Spinal cord (tissue), 10 donors: Measurements from ENCODE around the gene ARFIP2. TPM values are rescaled to one million over a fixed set of nuclear protein-coding genes. Genes with fewer than 3 reads are reported as not detected.

Source experiments
- DNase-seq, 6 donors: peaks; one replicate each; pipeline versions ENCODE4 v3.0.0 to v3.0.0-alpha.2; 2013 to 2015; ENCODE audit warnings: low spot score in 6 of 6, low read depth in 4 of 6
- H3K27ac ChIP-seq: one replicate; pipeline ENCODE4 v1.5.1; 2013; ENCODE audit warnings: low read depth, low read length, control low read depth
- H3K27me3 ChIP-seq: one replicate; pipeline ENCODE4 v1.6.1; 2013; ENCODE audit warnings: low read length; ENCODE audit not compliant: control insufficient read depth, insufficient read depth
- H3K36me3 ChIP-seq: one replicate; pipeline ENCODE4 v1.6.1; 2013; ENCODE audit warnings: low read length; ENCODE audit not compliant: control insufficient read depth, insufficient read depth
- H3K4me1 ChIP-seq: one replicate; pipeline ENCODE4 v1.6.1; 2013; ENCODE audit warnings: low read length; ENCODE audit not compliant: control insufficient read depth, insufficient read depth
- H3K4me3 ChIP-seq: one replicate; pipeline ENCODE4 v1.5.1; 2013; ENCODE audit warnings: low read depth, low read length, control low read depth
- H3K9me3 ChIP-seq: one replicate; pipeline ENCODE4 v1.6.1; 2013; ENCODE audit warnings: low read length; ENCODE audit not compliant: control insufficient read depth, insufficient read depth
- WGBS: methylation state at CpG from one replicate; pipeline ENCODE4 v1.1.5; 2013; ENCODE audit warnings: missing lambda C conversion rate; ENCODE audit not compliant: insufficient coverage; 5-methylcytosine and 5-hydroxymethylcytosine counted together
- polyA plus RNA-seq, 2 donors: library from polyadenylated mRNA; unstranded; fragments of 120-200 nt; gene quantifications; one replicate each; pipeline ENCODE4 v1.2.1, GENCODE V29; 2013; ENCODE audit not compliant: insufficient read length in 2 of 2
- total RNA-seq, 2 donors: library from RNA; depleted of rRNA in 1 of 2; stranded (reverse); fragments of 120-200 nt in 1 of 2; fragments of >200 nt in 1 of 2; gene quantifications; one replicate each; pipeline versions ENCODE4 v1.2.3 to v1.2.4, GENCODE V29; 2013 to 2014
- donor health status: healthy.

ARFIP2 gene
- total and polyA plus RNA-seq, 4 donors: 30.5 to 66.4 (median 52.3) TPM

- Histone ChIP-seq H3K4me1 (no peaks in the 10 kb centered on the region), H3K4me3 (no peak overlapping the region), H3K27me3 (no peaks in the 10 kb centered on the region), H3K27ac (no peak overlapping the region), H3K9me3 (no peaks in the 10 kb centered on the region), H3K36me3 (peaks cover 12% of the 10 kb centered on the region)
- no CpG with 5 or more reads among the region's 2 CpGs for WGBS
- DNase-seq: peak in 3 of 6 donors; percentile 19 to 80 (median 63)
Measured at GRCh38 chr11:6505577-6506240, 24.6 kb upstream of the ARFIP2 start.

- no peak overlapping the region for H3K4me3 ChIP-seq
- no peaks in the 10 kb centered on the region for H3K27me3 ChIP-seq
- no peak overlapping the region for H3K27ac ChIP-seq
- H3K36me3 ChIP-seq: peaks cover 12% of the 10 kb centered on the region
- no peaks in the 10 kb centered on the region for H3K4me1 ChIP-seq
- H3K9me3 ChIP-seq: no peaks in the 10 kb centered on the region
- 43% methylated on average over 1 of the region's 3 CpGs for WGBS
- no peak for DNase-seq
Measured at GRCh38 chr11:6504166-6504565, 23.0 kb upstream of the ARFIP2 start.

- no peak overlapping the region for H3K4me3 ChIP-seq
- DNase-seq: no peak
- peaks cover 25% of the 10 kb centered on the region for H3K36me3 ChIP-seq
- H3K9me3 ChIP-seq: no peaks in the 10 kb centered on the region
- H3K27ac ChIP-seq: no peak overlapping the region
- H3K4me1 ChIP-seq: no peaks in the 10 kb centered on the region
- 83% methylated on average over 1 of the region's 3 CpGs for WGBS
- H3K27me3 ChIP-seq: no peaks in the 10 kb centered on the region
Measured at GRCh38 chr11:6502382-6502781, 21.3 kb upstream of the ARFIP2 start.

GRCh38 chr11:6498544-6498943 lies 17.4 kb upstream of the ARFIP2 start:
- H3K27me3 ChIP-seq: no peaks in the 10 kb centered on the region
- H3K27ac ChIP-seq: no peak overlapping the region
- whole genome bisulfite sequencing: 97% methylated on average over 5 of the region's 5 CpGs
- H3K4me1 ChIP-seq: peaks cover 4% of the 10 kb centered on the region
- H3K36me3 ChIP-seq: peaks cover 30% of the 10 kb centered on the region
- no peak for DNase-seq
- H3K4me3 ChIP-seq: no peak overlapping the region
- H3K9me3 ChIP-seq: no peaks in the 10 kb centered on the region

- Histone ChIP-seq H3K4me1 (peaks cover 4% of the 10 kb centered on the region), H3K4me3 (no peak overlapping the region), H3K9me3 (no peaks in the 10 kb centered on the region), H3K36me3 (peaks cover 30% of the 10 kb centered on the region), H3K27me3 (no peaks in the 10 kb centered on the region), H3K27ac (no peak overlapping the region)
- DNase-seq: no peak
- 95% methylated on average over 7 of the region's 7 CpGs for WGBS
Measured at GRCh38 chr11:6498121-6498520, 17.0 kb upstream of the ARFIP2 start.

GRCh38 chr11:6497069-6497839 lies 16.1 kb upstream of the ARFIP2 start, which contains the start of gene DNHD1:
Gene DNHD1 (plus strand): TSS chr11:6497280. CDS start chr11:6498216, 936 bp downstream.
- peaks cover 29% of the 10 kb centered on the region for H3K36me3 ChIP-seq
- DNase-seq: peak in 2 of 6 donors; percentile 13 to 35
- 32% methylated on average over 29 of the region's 33 CpGs for WGBS
- H3K9me3 ChIP-seq: no peaks in the 10 kb centered on the region
- H3K27me3 ChIP-seq: no peaks in the 10 kb centered on the region
- no peak within 1 kb of the TSS for H3K27ac ChIP-seq
- peak within 1 kb of the TSS; percentile 11 for H3K4me3 ChIP-seq
- H3K4me1 ChIP-seq: peaks cover 4% of the 10 kb centered on the region

GRCh38 chr11:6489306-6489705 lies 8.2 kb upstream of the ARFIP2 start:
- Histone ChIP-seq H3K36me3 (peaks cover 14% of the 10 kb centered on the region), H3K27me3 (no peaks in the 10 kb centered on the region), H3K9me3 (no peaks in the 10 kb centered on the region), H3K27ac (no peak overlapping the region), H3K4me3 (no peak overlapping the region), H3K4me1 (no peaks in the 10 kb centered on the region)
- 84% methylated on average over 2 of the region's 4 CpGs for WGBS
- no peak for DNase-seq

- H3K36me3 ChIP-seq: peaks cover 18% of the 10 kb centered on the region
Measured at GRCh38 chr11:6488821-6489220, 7.7 kb upstream of the ARFIP2 start.

GRCh38 chr11:6488342-6488741 lies 7.2 kb upstream of the ARFIP2 start:
- WGBS: no CpG with 5 or more reads among the region's 6 CpGs
- no peaks in the 10 kb centered on the region for H3K27me3 ChIP-seq
- H3K4me3 ChIP-seq: no peak overlapping the region
- H3K36me3 ChIP-seq: peaks cover 19% of the 10 kb centered on the region
- H3K4me1 ChIP-seq: no peaks in the 10 kb centered on the region
- no peak for DNase-seq
- H3K27ac ChIP-seq: no peak overlapping the region
- H3K9me3 ChIP-seq: no peaks in the 10 kb centered on the region

More at GRCh38 chr11:6488821-6489220, 7.7 kb upstream of the ARFIP2 start:
- Histone ChIP-seq H3K9me3 (no peaks in the 10 kb centered on the region), H3K4me3 (no peak overlapping the region), H3K4me1 (no peaks in the 10 kb centered on the region), H3K27ac (no peak overlapping the region), H3K27me3 (no peaks in the 10 kb centered on the region)
- no peak for DNase-seq
- 94% methylated on average over 2 of the region's 3 CpGs for WGBS

GRCh38 chr11:6486938-6487337 lies 5.8 kb upstream of the ARFIP2 start:
- H3K4me3 ChIP-seq: no peak overlapping the region
- no peak overlapping the region for H3K27ac ChIP-seq
- no CpG with 5 or more reads among the region's 1 CpG for WGBS
- no peaks in the 10 kb centered on the region for H3K9me3 ChIP-seq
- H3K4me1 ChIP-seq: peaks cover 5% of the 10 kb centered on the region
- H3K36me3 ChIP-seq: peaks cover 22% of the 10 kb centered on the region
- no peaks in the 10 kb centered on the region for H3K27me3 ChIP-seq
- no peak for DNase-seq
